CD14-positive monocyte (primary cell): ENCODE data around the gene LDLRAP1. TPM values are rescaled to one million over a fixed set of nuclear protein-coding genes. Genes with fewer than 3 reads are reported as not detected.

Source experiments
- DNase-seq, 3 donors: peaks; one replicate each; pipeline ENCODE4 v3.0.0-alpha.2; 2011 to 2022
- H2AFZ ChIP-seq: 2 replicates; pipeline ENCODE4 v1.6.0; 2012; ENCODE audit warnings: mild to moderate bottlenecking, low read depth, low read length, inconsistent platforms; ENCODE audit not compliant: insufficient read depth, poor library complexity, severe bottlenecking
- H3K27ac ChIP-seq, 2 donors: 1 replicate in 1 of 2; 2 replicates in 1 of 2; pipeline ENCODE4 v1.5.1; 2012 to 2013; ENCODE audit warnings: low read length in 2 of 2, control low read depth in 1 of 2, inconsistent platforms in 1 of 2, low read depth in 1 of 2, mild to moderate bottlenecking in 1 of 2
- H3K27me3 ChIP-seq, 2 donors: one replicate each; pipeline versions ENCODE4 v1.6.0 to v1.6.1; 2011 to 2013; ENCODE audit warnings: low read length in 2 of 2; ENCODE audit not compliant: control insufficient read depth in 2 of 2, insufficient read depth in 2 of 2
- H3K36me3 ChIP-seq, 2 donors: replicated peaks in 1 of 2; 1 replicate in 1 of 2; 2 replicates in 1 of 2; pipeline versions ENCODE4 v1.5.1 to v1.6.1; 2012 to 2013; ENCODE audit warnings: low read length in 2 of 2, control low read depth in 1 of 2, inconsistent platforms in 1 of 2, mild to moderate bottlenecking in 1 of 2; ENCODE audit not compliant: insufficient read depth in 2 of 2, control insufficient read depth in 1 of 2
- H3K4me1 ChIP-seq, 2 donors: 1 replicate in 1 of 2; 2 replicates in 1 of 2; pipeline versions ENCODE4 v1.5.1 to v1.6.1; 2012 to 2013; ENCODE audit warnings: low read length in 2 of 2, control low read depth in 1 of 2, inconsistent platforms in 1 of 2, mild to moderate bottlenecking in 1 of 2, moderate library complexity in 1 of 2; ENCODE audit not compliant: insufficient read depth in 2 of 2, control insufficient read depth in 1 of 2
- H3K4me2 ChIP-seq: replicated peaks from 2 replicates; pipeline ENCODE3; 2012; ENCODE audit warnings: low read length, moderate library complexity, mild to moderate bottlenecking; ENCODE audit not compliant: poor library complexity, severe bottlenecking; ENCODE audit errors: extremely low read depth
- H3K4me3 ChIP-seq, 3 experiments: fragments of 200-600 bp in 1 of 3; sonication (generic) in 1 of 3; replicated peaks in 1 of 3; 1 replicate in 2 of 3; 2 replicates in 1 of 3; pipeline ENCODE4 v1.5.1; 2011 to 2013; ENCODE audit warnings: low read length in 3 of 3, mild to moderate bottlenecking in 3 of 3, control low read depth in 2 of 3, low read depth in 2 of 3, inconsistent platforms in 1 of 3, moderate library complexity in 1 of 3
- H3K79me2 ChIP-seq: 2 replicates; pipeline ENCODE4 v1.6.0; 2012; ENCODE audit warnings: mild to moderate bottlenecking, control low read depth, inconsistent platforms, low read length, moderate library complexity; ENCODE audit not compliant: insufficient read depth
- H3K9ac ChIP-seq: 2 replicates; pipeline ENCODE4 v1.6.0; 2017; ENCODE audit warnings: low read length, mild to moderate bottlenecking; ENCODE audit not compliant: insufficient read depth, poor library complexity, severe bottlenecking
- H3K9me3 ChIP-seq, 2 donors: replicated peaks in 1 of 2; 1 replicate in 1 of 2; 2 replicates in 1 of 2; pipeline versions ENCODE4 v1.5.1 to v1.6.1; 2012 to 2013; ENCODE audit warnings: low read length in 2 of 2, control low read depth in 1 of 2; ENCODE audit not compliant: control insufficient read depth in 1 of 2, insufficient read depth in 1 of 2
- H4K20me1 ChIP-seq: 2 replicates; pipeline ENCODE4 v1.6.0; 2012; ENCODE audit warnings: mild to moderate bottlenecking, low read length, control low read depth, moderate library complexity; ENCODE audit not compliant: insufficient read depth
- H3K27ac Mint-ChIP-seq, 7 donors: one replicate each; pipeline ENCODE4 v1.8.0; 2020; ENCODE audit warnings: mild to moderate bottlenecking in 7 of 7, mixed read lengths in 7 of 7, moderate library complexity in 6 of 7, inconsistent platforms in 2 of 7
- H3K27me3 Mint-ChIP-seq, 3 donors: one replicate each; pipeline ENCODE4 v1.8.0; 2021 to 2022; ENCODE audit warnings: low read depth in 3 of 3, mild to moderate bottlenecking in 3 of 3, mixed read lengths in 3 of 3, moderate library complexity in 3 of 3, inconsistent platforms in 1 of 3
- H3K36me3 Mint-ChIP-seq, 2 donors: one replicate each; pipeline ENCODE4 v1.8.0; 2020; ENCODE audit warnings: mixed read lengths in 2 of 2, inconsistent platforms in 1 of 2, mild to moderate bottlenecking in 1 of 2
- H3K4me1 Mint-ChIP-seq: one replicate; pipeline ENCODE4 v1.8.0; 2020; ENCODE audit warnings: mild to moderate bottlenecking, mixed read lengths
- H3K4me3 Mint-ChIP-seq, 2 donors: one replicate each; pipeline ENCODE4 v1.8.0; 2020; ENCODE audit warnings: mild to moderate bottlenecking in 2 of 2, mixed read lengths in 2 of 2, moderate library complexity in 1 of 2
- H3K9me3 Mint-ChIP-seq, 7 donors: one replicate each; pipeline ENCODE4 v1.8.0; 2020 to 2022; ENCODE audit warnings: mixed read lengths in 7 of 7, mild to moderate bottlenecking in 6 of 7, moderate library complexity in 6 of 7, inconsistent platforms in 2 of 7
- CTCF ChIP-seq: fragments of 200-600 bp; IDR thresholded peaks from one replicate; pipeline ENCODE4 v1.8.0; 2022; ENCODE audit warnings: antibody characterized with exemption, mild to moderate bottlenecking
- WGBS: methylation state at CpG from one replicate; pipeline ENCODE4 v1.1.5; 2013; ENCODE audit warnings: missing lambda C conversion rate; ENCODE audit not compliant: insufficient coverage; 5-methylcytosine and 5-hydroxymethylcytosine counted together
- intact Hi-C, 2 donors: fragments of 100-400 bp; cut with micrococcal nuclease; formaldehyde crosslinking; loops; one replicate each; pipeline versions ENCODE4 v1.15.0 to v1.15.1; 2023
- polyA plus RNA-seq, 3 donors: library from polyadenylated mRNA; depleted of rRNA in 1 of 3; unstranded in 2 of 3; stranded (reverse) in 1 of 3; fragments of 300-500 nt in 2 of 3; fragments of >200 nt in 1 of 3; fragmentation: Illumina TruSeq in 2 of 3; gene quantifications; 1 replicate in 2 of 3; 2 replicates in 1 of 3; pipeline ENCODE4 v1.2.3, GENCODE V29; 2012 to 2021

LDLRAP1 gene
- polyA plus RNA-seq, 3 donors: 12.8 to 18.5 (median 14.6) TPM

GRCh38 chr1:25540750-25541342 is 2.6 kb upstream of the LDLRAP1 start:
- Histone ChIP-seq H3K9ac (no peak overlapping the region), H3K79me2 (peaks cover 22% of the 10 kb centered on the region), H3K4me3 (no peak overlapping the region), H3K27ac (no peak overlapping the region), H3K9me3 (no peaks in the 10 kb centered on the region), H2AFZ (no peak overlapping the region), H3K4me2 (no peak overlapping the region), H3K36me3 (no peaks in the 10 kb centered on the region), H3K4me1 (peaks cover 22 to 31% of the 10 kb centered on the region in 2 donors), H3K27me3 (no peaks in the 10 kb centered on the region), H4K20me1 (peaks cover 9% of the 10 kb centered on the region)
- no peak for TF ChIP-seq CTCF
- intact Hi-C loops: loop anchor here in 1 of 2 donors (10.0 kb wide), 1 partner anchor 74 kb away; the partner anchor contains the start of gene MAN1C1
- 96% methylated on average over 12 of the region's 13 CpGs for WGBS
- H3K27ac Mint-ChIP-seq: no peak overlapping the region
- no peaks in the 10 kb centered on the region for H3K36me3 Mint-ChIP-seq
- H3K27me3 Mint-ChIP-seq: peaks cover 5 to 10% (median 7%) of the 10 kb centered on the region in 3 donors
- peaks cover 29% of the 10 kb centered on the region for H3K4me1 Mint-ChIP-seq
- no peak for DNase-seq
- H3K4me3 Mint-ChIP-seq: no peak overlapping the region
- H3K9me3 Mint-ChIP-seq: peaks cover 0 to 2% (median 0%) of the 10 kb centered on the region in 7 donors

GRCh38 chr1:25541425-25541824 is 2.0 kb upstream of the LDLRAP1 start:
- Histone ChIP-seq H3K4me2 (no peak overlapping the region), H4K20me1 (peaks cover 9% of the 10 kb centered on the region), H3K27me3 (no peaks in the 10 kb centered on the region), H3K79me2 (peaks cover 27% of the 10 kb centered on the region), H3K27ac (no peak overlapping the region), H3K9ac (no peak overlapping the region), H3K9me3 (no peaks in the 10 kb centered on the region), H3K36me3 (no peaks in the 10 kb centered on the region), H3K4me3 (no peak overlapping the region), H2AFZ (no peak overlapping the region), H3K4me1 (peaks cover 22 to 32% of the 10 kb centered on the region in 2 donors)
- no peak overlapping the region for H3K4me3 Mint-ChIP-seq
- intact Hi-C loops: loop anchor here in 1 of 2 donors (10.0 kb wide), 1 partner anchor 73 kb away; the partner anchor contains the start of gene MAN1C1
- WGBS: 83% methylated on average over 1 of the region's 1 CpG
- no peak for TF ChIP-seq CTCF
- peaks cover 0 to 2% of the 10 kb centered on the region in 2 donors for H3K36me3 Mint-ChIP-seq
- peaks cover 0 to 2% (median 0%) of the 10 kb centered on the region in 7 donors for H3K9me3 Mint-ChIP-seq
- H3K4me1 Mint-ChIP-seq: peaks cover 33% of the 10 kb centered on the region
- DNase-seq: no peak
- peaks cover 5 to 8% (median 7%) of the 10 kb centered on the region in 3 donors for H3K27me3 Mint-ChIP-seq
- H3K27ac Mint-ChIP-seq: no peak overlapping the region
